Keratinocyte (primary cell): ENCODE measurements around the gene SERBP1.

ENCODE experiments used
- EZH2 ChIP-seq: IDR thresholded peaks from one replicate; pipeline ENCODE4 v1.6.1; 2012; ENCODE audit warnings: inconsistent platforms, mild to moderate bottlenecking, low read length, moderate library complexity
- TF ChIP-seq, protein P1 (sequence below), 3 experiments: IDR thresholded peaks in 1 of 3; conservative IDR thresholded peaks in 1 of 3; optimal IDR thresholded peaks in 1 of 3; 2 replicates in 2 of 3; 3 replicates in 1 of 3; pipeline versions ENCODE3 to v1.5.1; 2011; ENCODE audit warnings: low read length in 3 of 3, mild to moderate bottlenecking in 3 of 3, moderate library complexity in 2 of 3, control low read depth in 1 of 3, inconsistent platforms in 1 of 3; ENCODE audit not compliant: insufficient read depth in 2 of 3; ENCODE audit errors: extremely low read depth in 1 of 3

DNA sequence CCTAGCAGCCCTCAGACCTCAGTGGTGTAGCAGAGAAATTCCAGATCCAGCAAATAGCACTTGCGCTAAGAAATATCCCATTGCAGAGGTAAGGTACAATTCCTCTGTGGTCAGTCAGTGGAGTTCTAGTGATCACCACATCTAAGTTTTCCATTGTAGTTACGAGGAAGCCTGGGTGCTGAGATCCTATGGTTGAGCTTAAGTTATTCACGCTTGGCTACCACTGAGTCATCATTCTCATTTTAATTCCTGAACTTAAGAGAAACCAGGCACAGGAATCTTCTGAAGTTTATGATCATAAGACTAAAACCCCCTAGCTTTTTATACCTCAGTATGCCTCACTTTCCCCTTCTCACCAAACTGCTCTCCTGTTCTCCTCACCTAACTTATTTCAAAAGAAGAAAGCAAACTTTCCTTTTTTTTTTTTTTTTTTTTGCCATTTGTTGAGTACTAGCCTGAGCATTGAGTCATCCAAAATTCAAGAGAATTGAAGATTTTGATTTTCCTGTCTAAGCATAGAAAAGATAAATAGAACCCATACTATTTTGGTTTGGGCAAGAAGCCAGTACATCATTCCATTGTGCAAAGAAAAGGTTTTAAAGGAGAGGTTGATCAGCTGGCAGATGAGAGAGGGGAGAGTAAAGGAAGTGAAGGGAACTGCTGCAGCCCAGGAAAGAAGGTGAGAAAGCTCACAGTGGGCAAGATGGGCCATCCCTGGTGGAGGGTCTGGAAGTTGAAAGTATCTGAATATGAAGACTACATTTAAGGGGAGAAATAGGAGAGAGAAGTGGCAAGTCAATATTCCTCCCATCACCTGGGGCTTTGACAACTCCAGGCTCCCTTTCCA lies 39.9 kb downstream of the SERBP1 start:
- TF ChIP-seq, protein P1, sequence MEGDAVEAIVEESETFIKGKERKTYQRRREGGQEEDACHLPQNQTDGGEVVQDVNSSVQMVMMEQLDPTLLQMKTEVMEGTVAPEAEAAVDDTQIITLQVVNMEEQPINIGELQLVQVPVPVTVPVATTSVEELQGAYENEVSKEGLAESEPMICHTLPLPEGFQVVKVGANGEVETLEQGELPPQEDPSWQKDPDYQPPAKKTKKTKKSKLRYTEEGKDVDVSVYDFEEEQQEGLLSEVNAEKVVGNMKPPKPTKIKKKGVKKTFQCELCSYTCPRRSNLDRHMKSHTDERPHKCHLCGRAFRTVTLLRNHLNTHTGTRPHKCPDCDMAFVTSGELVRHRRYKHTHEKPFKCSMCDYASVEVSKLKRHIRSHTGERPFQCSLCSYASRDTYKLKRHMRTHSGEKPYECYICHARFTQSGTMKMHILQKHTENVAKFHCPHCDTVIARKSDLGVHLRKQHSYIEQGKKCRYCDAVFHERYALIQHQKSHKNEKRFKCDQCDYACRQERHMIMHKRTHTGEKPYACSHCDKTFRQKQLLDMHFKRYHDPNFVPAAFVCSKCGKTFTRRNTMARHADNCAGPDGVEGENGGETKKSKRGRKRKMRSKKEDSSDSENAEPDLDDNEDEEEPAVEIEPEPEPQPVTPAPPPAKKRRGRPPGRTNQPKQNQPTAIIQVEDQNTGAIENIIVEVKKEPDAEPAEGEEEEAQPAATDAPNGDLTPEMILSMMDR (optimal IDR thresholded peaks at IDR 0.05 in 1 of 3, IDR thresholded peaks at IDR 0.05 in 1 of 3, conservative IDR thresholded peaks at IDR 0.05 in 1 of 3; ENCODE audit: extremely low read depth in 1 of 3, insufficient read depth in 2 of 3, low read length in 3 of 3), result no peak
- TF ChIP-seq EZH2, result no peak
